ENCODE measurements around the gene USP30.

Gene USP30

DNA sequence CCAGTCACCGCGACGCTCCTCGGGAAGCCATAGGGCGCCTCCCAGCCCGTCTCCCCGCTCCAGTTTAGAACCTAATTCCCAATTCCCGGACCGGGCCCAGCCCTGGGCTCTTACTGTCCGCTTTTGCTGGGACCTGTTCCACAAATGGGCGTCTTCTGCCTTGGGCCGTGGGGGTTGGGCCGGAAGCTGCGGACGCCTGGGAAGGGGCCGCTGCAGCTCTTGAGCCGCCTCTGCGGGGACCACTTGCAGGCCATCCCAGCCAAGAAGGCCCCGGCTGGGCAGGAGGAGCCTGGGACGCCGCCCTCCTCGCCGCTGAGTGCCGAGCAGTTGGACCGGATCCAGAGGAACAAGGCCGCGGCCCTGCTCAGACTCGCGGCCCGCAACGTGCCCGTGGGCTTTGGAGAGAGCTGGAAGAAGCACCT is 45.8 kb downstream of the USP30 start:
- peak; percentile 4 for DNase-seq

DNA sequence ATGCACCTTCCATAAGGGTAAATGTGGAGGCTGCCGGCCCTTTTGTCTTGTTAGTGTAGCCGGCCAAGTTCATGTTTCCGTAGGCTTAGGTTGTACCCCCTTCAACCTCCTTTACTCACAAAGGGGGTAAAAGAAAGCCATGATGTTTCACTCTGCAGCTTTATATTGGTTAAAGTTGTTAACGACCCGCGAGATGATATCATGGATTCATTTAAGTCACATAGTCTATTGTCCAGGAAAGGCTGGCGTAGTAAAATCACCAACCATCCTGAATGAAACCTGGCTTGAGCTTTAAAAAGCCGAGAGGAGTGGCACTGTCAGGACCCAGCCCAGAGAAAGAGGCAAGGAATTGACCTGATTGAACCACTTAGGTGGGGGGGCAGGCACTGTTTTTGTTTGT is 46.3 kb downstream of the USP30 start:
- DNase-seq: no peak

DNA sequence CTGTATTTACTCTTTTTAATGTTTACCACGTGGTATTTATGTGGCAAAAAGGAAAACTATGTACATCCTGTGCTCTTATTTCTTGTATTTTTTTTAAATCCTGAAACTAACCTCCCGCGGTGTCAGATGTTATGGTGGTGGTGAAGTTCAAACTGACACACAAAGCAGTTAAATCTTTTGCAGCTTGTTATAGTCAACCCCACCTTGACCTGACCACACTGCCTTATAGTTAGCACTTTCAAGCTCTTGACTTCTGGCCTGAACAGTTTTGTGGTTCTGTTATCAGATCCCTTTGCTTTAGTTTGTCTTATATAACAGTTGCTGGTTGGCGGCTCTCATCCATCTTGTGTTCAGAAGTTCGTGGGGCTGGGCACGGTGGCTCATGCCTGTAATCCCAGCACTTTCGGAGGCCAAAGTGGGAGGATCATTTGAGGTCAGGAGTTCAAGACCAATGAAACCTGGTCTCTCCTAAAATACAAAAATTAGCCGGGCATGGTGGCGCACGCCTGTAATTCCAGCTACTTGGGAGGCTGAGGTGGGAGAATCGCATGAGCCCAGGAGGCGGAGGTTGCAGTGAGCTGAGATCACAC is 47.1 kb downstream of the USP30 start:
- DNase-seq: no peak

DNA sequence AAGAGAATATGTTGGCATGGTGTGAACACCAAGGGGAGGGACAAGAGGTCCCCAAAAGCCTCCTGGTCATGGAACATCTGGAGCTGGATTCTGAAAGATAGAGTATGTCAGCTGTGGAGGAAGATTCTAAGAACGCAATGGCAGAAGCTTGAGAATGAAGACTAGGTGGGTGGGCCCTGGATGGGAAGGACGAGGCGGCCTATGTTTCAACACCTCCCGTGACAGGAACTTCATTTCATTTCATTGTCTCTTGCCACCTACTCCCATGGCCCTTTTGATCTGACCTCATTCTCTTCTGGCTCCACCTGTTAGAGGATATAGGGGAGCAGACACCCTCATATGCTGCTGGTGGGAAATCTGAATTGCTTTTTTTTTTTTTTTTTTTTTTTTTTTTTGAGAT is 48.4 kb downstream of the USP30 start:
- DNase-seq: no peak

DNA sequence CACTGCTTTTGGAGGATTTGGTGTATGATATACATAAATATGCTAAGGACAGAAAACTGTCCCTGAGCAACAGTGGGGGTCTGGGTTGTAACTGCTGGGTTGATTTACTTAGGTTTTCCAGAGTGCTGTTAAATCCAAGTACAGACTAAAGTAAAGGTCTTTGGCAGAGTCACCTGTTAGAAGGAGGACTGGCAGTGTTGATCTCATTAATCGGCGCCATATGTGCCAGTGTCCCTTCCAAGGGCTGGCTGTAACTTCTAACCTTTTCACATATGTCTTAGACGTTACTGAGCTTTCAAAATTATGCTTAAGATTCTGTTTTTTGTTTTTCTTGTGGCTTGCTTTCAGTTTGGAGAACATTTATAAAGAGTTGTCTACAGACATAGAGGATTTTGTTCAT is 50.1 kb downstream of the USP30 start:
- DNase-seq: no peak

DNA sequence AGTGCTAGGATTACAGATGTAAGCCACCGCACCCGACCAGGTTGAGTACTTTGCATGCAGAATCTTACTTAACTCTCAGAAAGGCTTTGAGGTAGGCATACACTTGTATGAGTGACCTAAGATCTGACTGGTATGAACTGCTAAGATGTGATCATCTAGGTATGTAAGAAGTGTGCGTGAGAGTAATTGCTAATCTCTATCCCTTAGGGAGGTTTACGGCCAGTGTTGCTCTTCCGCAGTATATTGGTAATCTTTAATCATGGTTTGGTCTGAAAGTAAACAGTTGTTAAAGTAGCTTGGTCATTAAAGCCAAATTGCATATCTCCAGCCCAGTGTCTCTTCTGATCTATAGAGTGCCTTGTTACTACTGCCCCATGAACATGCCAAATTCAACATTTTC is 52.8 kb downstream of the USP30 start:
- DNase-seq: no peak

DNA sequence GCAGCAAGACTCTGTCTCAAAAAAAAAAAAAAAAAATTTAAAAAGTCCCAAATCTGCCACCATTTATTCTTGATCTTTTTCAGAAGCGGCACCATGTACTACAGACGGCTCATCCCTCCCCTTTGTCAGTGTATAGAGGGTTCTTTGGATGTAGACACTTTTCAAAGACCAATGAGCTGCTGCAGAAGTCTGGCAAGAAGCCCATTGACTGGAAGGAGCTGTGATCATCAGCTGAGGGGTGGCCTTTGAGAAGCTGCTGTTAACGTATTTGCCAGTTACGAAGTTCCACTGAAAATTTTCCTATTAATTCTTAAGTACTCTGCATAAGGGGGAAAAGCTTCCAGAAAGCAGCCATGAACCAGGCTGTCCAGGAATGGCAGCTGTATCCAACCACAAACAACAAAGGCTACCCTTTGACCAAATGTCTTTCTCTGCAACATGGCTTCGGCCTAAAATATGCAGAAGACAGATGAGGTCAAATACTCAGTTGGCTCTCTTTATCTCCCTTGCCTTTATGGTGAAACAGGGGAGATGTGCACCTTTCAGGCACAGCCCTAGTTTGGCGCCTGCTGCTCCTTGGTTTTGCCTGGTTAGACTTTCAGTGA is 57.5 kb downstream of the USP30 start:
- DNase-seq: no peak

DNA sequence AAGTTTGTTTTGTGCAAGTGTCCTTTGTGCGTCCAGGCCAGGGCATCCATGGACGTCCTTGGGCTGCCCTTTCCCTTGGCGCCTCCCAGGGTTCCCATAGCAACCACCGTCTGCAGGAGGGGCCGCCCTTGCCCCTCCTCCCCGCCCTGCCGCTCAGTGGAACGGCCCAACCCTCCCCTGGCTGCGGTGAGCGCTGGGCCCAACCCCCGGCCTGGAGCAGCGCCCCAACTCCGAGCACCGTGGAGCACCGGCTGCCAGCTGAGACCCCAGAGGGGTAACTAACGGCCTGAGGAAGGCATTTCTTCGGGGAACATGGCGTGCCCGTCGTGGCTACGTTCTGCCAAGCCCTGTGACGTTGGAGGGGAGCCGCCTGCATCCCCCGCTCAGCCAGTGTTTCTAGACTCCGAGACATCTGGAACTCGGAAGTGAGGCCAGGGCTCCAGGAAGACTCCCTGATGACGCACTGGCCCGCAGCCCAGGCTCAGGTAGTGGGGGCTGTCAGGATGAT is 58.7 kb downstream of the USP30 start:
- DNase-seq: peak; percentile 51

DNA sequence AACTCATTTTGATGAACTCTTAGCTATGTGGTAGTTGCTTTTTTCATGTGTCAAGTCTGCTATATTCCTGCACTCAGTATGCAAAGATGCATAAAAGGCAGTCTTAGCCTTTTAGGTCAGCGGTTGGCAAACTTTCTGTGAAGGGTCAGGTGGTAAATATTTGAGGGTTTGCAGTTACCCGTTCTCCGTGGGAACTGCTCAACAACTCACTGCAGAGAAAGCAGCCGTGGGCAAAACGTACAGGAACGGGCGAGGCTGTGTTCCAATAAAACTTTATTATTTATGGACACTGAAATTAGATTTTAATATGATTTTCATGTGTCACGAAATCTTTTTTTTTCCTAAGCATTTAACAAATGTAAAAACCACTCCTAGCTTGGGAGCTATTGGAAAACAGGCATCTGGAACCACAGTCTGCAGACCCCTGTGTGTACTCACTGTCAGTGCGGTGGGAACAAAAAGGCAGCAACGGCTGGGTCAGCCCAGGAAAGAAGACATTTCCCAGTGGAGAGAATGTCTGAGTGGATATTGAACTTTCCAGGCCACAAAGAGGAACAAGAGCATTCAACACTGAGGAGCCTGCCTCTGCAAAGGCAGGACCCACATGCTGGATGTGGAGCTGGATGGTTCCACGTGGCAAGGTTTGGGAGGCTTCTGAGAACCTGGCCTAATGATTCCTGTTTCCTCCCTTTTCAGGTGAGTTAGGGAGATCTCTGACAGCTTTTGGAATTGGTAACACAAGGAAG is 60.5 kb downstream of the USP30 start:
- no peak for DNase-seq

DNA sequence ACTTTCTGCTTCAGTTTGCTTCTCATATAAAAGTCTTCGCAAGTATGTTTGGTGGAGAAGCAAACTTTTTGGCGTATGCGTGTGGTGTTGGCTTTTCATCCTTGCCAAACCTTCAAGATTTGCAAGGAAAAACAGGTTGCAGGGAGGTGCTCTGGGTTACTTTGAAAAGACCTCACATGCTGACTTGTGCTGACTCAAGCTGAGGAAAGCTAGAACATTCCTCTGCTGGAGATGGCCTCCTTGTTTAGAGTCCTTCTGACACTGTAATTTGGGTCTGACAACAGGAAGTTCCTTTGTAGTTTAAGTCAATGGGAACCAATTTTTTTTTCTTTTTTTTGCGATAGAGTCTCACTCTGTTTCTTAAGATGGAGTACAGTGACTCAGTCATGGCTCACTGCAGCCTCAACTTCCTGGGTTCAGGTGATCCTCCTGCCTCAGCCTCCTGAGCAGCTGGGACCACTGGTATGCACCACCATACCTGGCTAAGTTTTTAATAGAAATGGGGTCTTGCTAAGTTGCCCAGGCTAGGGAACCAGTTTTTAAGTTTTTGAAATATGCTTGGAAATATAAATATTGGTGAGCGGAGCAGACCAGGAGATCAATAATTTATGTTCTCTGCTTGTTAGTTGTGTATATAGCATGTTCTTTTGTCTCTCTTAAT is 61.4 kb downstream of the USP30 start:
- DNase-seq: no peak

DNA sequence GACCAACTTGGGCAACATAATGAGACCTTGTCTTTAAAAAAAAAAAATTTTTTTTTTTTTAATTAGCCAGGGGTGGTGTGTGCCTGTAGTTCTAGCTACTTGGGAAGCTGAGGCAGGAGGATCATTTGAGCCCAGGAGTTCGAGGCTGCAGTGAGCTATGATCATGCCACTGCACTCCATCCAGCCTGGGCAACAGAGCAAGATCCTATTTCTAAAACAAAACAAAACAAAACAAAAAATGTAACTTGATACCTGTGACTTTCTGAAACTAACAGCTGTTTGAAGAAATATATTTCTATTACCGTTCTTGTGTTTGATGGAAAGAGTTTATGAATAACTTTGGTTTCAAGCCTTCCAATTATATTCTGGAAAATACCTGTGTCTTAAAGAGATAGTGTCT is 62.3 kb downstream of the USP30 start:
- DNase-seq: no peak

DNA sequence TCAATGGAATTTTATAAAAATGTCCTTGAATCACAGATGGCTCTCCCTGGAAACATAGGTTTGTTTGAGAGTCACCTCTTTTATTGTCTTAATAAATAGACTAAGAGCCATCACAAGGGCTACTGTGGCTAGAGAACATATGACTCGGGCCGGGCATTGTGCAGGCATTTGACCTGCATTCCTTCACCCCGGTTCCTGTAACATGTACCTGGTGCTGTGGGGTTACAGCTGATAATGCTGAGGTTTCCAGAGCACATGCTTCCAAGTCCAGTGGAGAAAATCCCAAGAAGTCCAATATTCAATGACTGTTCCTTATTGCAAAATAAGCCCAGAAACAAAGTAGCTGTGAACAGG is 63.0 kb downstream of the USP30 start:
- no peak for DNase-seq

DNA sequence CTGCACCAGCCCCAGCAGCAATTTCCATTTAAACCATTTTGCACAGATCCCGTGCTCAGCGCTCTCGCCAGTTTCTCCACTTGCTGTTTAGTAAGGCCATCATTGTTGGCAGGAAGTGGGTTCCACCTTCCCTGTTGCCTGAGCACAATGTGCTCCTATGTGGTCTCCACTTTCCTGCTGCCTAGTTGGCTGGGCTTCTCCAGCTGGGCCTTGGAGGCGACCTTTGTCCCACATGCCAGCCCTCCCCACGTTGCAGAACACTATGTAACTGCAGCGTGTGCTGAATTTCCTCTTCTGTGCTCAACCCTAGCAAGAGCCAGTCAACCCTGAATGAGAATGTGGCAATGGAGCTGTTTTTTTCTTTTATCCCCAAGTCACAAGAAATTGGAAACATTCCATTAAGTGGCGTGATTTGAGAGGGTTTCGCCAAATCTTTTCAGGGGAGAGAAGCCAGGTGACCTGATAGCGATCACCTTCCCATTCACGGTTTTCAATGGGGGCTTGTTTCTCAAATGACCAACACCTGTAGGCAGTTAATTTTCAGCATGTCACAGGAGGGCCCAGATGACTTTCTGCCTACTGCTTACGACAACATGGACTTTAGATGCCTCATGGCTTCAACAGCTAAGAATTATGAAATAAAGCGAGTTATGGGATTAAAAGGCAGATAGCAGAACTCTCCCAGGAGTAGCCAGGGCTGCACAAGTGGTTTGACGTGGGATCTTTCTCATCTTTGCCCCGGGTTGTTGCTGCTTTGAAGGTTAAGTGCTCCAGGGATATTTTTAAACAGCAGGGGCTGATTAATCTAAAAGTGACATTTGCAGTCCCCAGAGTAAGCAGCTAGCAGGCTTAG is 63.6 kb downstream of the USP30 start, which contains the start of gene ACACB:
Gene ACACB, plus strand, starts transcription at position 830 of the 853 bp plus-strand sequence. CDS start 22,819 bp downstream, outside the sequence.
- no peak for DNase-seq

DNA sequence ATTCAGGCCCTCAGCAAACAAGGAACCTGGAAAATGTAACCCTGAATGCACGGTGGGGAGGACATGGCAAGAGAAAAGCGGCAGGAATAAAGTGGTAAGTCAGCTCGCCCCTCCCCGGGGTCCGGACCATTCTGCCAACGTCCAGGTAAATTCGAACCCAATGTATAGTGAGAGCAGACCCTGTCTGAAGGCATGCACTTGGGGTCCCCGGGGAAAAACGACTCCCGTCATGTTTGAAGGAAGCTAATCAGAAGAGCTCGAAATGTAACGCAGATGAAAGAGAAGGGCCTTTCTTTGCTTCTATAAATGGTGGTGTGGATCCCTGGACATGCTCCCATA is 64.2 kb downstream of the USP30 start:
- DNase-seq: no peak

DNA sequence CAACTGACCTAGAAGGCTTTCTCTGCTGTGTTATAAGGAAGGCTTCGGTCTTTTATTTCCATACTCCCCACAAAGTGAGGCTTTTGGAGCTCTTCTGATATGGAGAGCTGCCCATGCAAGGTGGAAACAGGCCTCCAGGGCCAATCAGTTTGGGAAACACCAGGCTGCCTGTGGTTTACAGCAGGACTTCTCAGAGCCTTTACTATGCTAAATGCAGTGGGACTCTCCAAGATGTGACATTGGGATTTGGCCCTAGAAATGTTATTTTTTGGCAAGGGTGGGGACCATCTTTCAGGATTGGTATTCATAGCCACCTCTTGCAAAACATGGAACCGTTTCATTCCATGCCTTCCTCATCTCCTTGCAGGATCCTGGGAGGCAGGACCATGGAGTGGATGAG is 67.7 kb downstream of the USP30 start:
- DNase-seq: no peak

DNA sequence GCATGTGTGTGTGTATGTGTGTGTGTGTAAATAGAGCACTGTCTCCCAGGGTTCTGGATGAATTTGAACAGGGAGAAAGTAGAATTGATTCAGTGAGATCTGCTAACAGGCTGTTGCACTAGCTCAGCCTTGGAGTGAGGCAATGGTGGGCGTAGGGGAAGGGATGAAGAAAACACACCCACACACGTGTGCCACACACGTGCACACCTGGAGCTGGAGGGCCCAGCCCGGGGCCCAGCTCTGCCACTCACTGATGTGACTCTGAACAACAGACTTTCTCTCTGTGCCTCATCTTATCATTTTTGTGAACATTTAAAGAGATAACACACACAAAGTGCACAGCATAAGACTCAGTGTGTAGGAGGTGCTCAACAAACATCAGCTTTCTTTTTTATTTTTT is 68.2 kb downstream of the USP30 start:
- no peak for DNase-seq

DNA sequence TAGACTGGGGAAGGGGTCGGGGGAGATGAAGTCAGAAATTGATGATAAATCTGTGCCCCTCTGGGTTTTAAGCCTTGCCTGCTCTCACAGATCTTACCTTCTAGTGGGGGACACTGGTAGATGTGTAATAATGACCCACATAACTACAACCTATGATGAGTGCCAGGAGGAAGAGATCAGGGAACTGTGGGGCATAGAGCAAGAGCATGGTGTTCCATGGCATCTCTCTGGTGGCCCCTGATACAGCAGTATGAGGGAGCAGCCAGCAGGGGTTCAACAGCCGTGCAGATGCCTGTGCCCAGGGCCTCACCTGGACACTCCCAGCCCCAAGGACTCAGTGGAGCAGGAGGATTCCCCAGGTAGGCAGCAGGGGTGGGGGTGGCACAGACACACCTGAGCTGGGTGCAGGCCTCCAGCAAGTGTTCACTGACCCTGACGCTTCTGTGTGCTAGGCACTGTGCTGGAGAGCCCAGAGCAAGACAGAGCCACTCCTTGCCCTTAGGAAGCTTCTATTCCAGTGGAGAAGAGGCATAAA is 69.0 kb downstream of the USP30 start:
- DNase-seq: no peak

DNA sequence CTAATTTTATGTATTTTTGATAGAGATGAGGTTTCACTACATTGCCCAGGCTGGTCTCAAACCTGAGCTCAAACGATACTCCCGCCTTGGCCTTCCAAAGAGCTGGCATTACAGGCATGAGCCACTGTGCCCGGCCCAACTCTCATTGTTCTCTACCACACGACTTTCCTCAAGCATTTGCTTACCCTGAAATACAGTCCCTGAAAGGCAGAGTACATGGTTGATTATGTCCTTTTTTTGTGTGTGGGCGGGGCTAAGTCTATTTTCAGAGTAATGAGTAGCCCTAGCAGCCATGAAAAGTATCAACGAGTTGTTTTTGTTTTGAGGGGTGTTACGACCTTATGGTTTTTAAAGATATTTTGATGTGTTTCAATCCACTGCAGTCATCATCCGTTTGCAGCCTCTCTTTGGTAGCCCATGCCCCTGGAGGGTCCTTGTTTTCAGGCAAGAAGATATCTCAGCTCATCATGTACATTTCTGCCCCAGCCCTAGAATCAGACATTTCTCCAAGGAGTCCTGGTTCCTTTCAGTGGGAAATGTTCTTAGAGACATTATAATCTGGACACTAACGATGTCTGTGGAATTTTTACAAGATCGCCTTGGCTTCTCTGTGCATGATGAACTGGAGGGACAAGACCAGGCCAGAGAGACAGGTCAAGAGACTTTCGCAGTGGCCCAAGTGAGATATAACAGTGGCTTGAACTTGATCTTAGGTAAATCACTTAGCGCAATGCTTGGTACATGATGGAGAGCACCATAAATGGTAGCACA is 72.7 kb downstream of the USP30 start:
- DNase-seq: no peak

DNA sequence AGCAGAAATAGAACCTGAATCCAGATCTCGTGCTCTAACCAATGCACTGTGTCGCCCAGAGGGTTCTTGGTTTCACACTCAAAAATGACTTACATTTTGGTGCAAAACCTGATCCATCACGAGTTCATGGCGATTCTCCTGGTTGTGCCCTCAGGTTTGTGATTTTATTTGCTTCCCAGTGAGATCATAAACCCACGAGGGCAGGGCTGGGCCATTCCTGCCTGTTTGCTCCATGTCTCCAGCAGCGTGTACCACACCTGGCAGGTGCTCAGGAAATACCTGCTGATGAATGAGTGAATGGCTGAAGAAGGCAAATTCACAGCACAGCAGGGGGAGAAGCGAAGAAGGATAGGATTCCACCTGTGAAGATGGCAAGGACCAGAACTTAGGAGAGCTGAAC is 73.4 kb downstream of the USP30 start:
- no peak for DNase-seq

DNA sequence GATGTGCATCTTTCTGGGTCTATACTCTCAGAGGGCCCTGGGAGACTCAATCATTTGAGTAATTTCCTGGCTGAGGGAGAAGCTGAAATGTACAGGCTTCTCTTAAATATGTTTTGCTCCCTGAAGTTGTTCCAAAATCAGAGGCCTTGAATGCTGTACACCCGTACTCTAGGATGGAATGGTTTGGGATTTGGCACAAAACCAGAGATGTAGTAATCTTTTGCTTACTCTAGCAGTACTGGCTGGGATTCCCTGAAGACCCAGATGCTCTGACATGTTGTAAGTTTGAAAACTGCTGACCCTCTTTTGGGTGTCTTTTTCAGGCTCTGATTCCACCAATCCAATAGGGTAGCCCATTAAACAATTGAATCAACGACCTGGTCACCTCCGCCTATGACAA is 74.4 kb downstream of the USP30 start:
- DNase-seq: no peak

DNA sequence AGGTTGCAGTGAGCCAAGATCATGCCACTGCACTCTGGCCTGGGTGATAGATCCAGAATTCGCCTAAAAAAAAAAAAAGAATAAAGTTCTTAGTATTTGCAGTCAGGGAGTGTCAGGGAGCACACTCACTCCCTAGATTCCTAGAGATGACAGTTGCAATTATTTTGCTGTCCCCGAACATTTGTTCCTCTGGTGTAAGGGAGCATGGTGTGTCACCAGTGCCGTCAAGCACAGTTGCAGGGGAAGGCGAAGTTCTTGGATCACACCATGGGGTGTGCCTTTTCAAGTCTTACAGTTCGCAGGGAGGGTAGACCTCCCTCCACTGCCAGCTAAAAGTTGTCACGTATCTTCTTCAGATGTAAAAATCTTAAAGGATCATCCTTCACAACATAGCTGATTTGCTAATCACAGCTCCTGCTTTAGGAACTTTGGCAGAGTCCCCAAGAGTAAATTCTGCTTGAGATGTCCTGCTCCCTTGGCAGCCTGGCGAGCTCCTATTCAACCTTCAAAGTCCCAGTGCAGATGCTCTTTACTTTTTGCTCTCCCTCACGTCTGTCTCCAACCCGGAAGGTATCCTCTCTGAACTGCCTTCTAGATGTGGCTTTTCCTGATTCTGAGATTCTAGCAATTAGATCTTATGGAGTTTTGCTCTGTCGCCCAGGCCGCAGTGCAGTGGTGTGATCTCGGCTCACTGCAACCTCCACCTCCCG is 75.3 kb downstream of the USP30 start:
- DNase-seq: no peak
